CD4-positive, alpha-beta T cell (primary cell): ENCODE measurements around the gene MOGAT2. TPM values are rescaled to one million over a fixed set of nuclear protein-coding genes. Genes with fewer than 3 reads are reported as not detected.
A peak's percentile ranks its signal among the peaks of the same experiment; 100 is the strongest.

Experiments
- ATAC-seq: fragments of 200-7000 bp; cut with Tn5 transposase; one replicate; pipeline ENCODE4 v1.10.0; 2022; ENCODE audit warnings: mild to moderate bottlenecking; ENCODE audit not compliant: poor library complexity
- CTCF ChIA-PET: fragments of 350-600 bp; sonication (Branson Sonifier 250); formaldehyde crosslinking; loops from one replicate; lab custom pipeline; 2021; ENCODE audit warnings: antibody characterized with exemption, inconsistent platforms; lab: Charles Lee
- POLR2A ChIA-PET: fragments of 350-600 bp; sonication (Branson Sonifier 250); formaldehyde crosslinking; loops from one replicate; lab custom pipeline; 2021; ENCODE audit warnings: antibody characterized with exemption, inconsistent platforms; lab: Charles Lee
- DNase-seq, 14 experiments: peaks; one replicate each; pipeline ENCODE4 v3.0.0-alpha.2; 2013 to 2020; ENCODE audit warnings: mixed read lengths in 2 of 14
- H3K27ac ChIP-seq, 2 donors: one replicate each; pipeline versions ENCODE4 v1.5.1 to v1.7.0; 2013; ENCODE audit warnings: low read length in 2 of 2, low read depth in 1 of 2, mild to moderate bottlenecking in 1 of 2
- H3K27me3 ChIP-seq, 2 experiments: 1 replicate in 1 of 2; 2 replicates in 1 of 2; pipeline versions ENCODE4 v1.6.1 to v1.7.0; 2013; ENCODE audit warnings: low read length in 2 of 2, control low read depth in 1 of 2, mild to moderate bottlenecking in 1 of 2, moderate library complexity in 1 of 2; ENCODE audit not compliant: insufficient read depth in 2 of 2, control insufficient read depth in 1 of 2
- H3K36me3 ChIP-seq: one replicate; pipeline ENCODE4 v1.6.1; 2013; ENCODE audit warnings: low read length, control low read depth; ENCODE audit not compliant: insufficient read depth
- H3K4me1 ChIP-seq: one replicate; pipeline ENCODE4 v1.6.1; 2013; ENCODE audit warnings: low read length, control low read depth; ENCODE audit not compliant: insufficient read depth
- H3K4me3 ChIP-seq: one replicate; pipeline ENCODE4 v1.5.1; 2013; ENCODE audit warnings: mild to moderate bottlenecking, low read length, moderate library complexity
- H3K9me3 ChIP-seq, 2 experiments: 1 replicate in 1 of 2; 2 replicates in 1 of 2; pipeline versions ENCODE4 v1.6.1 to v1.7.0; 2013; ENCODE audit warnings: low read length in 2 of 2, mild to moderate bottlenecking in 2 of 2, control low read depth in 1 of 2, moderate library complexity in 1 of 2; ENCODE audit not compliant: control insufficient read depth in 1 of 2, insufficient read depth in 1 of 2
- H3K27ac Mint-ChIP-seq: one replicate; pipeline ENCODE4 v1.8.0; 2020; ENCODE audit warnings: mixed read lengths
- H3K27me3 Mint-ChIP-seq: one replicate; pipeline ENCODE4 v1.8.0; 2021; ENCODE audit warnings: mixed read lengths
- H3K36me3 Mint-ChIP-seq: one replicate; pipeline ENCODE4 v1.8.0; 2021; ENCODE audit warnings: low read depth, mixed read lengths
- H3K4me1 Mint-ChIP-seq: one replicate; pipeline ENCODE4 v1.8.0; 2021; ENCODE audit warnings: low read depth, mixed read lengths
- H3K4me3 Mint-ChIP-seq: one replicate; pipeline ENCODE4 v1.8.0; 2020; ENCODE audit warnings: mild to moderate bottlenecking, mixed read lengths
- H3K9me3 Mint-ChIP-seq: one replicate; pipeline ENCODE4 v1.8.0; 2020; ENCODE audit warnings: mixed read lengths
- CTCF ChIP-seq: fragments of 200-600 bp; IDR thresholded peaks from one replicate; pipeline ENCODE4 v1.8.0; 2022; ENCODE audit warnings: antibody characterized with exemption, mild to moderate bottlenecking
- intact Hi-C, 2 experiments: fragments of 100-400 bp; cut with DNase I in 1 of 2; cut with micrococcal nuclease in 1 of 2; formaldehyde crosslinking; loops; one replicate each; pipeline versions ENCODE4 v1.15.1 to v1.9.0; 2023 to 2025; cut with DNase I, micrococcal nuclease
- total RNA-seq, 174 experiments: library from RNA in 2 of 174; stranded (reverse) in 2 of 174; gene quantifications; one replicate each; pipeline ENCODE4 v1.2.3 and lab custom pipeline; 2021 to 2026

MOGAT2 gene
- total RNA-seq, 2 experiments from 2014 or later: not detected

- Mint-ChIP-seq H3K27ac (no peak overlapping the region), H3K36me3 (no peaks in the 10 kb centered on the region), H3K9me3 (no peaks in the 10 kb centered on the region), H3K27me3 (no peaks in the 10 kb centered on the region), H3K4me1 (no peaks in the 10 kb centered on the region), H3K4me3 (no peak overlapping the region)
- H3K9me3 ChIP-seq: no peaks in the 10 kb centered on the region
- no peaks in the 10 kb centered on the region for H3K4me1 ChIP-seq
- ATAC-seq: no peak
- peak in 1 of 14 experiments; percentile 2 for DNase-seq
- no peak overlapping the region for H3K4me3 ChIP-seq
- peaks cover 0 to 5% of the 10 kb centered on the region in 2 experiments for H3K27me3 ChIP-seq
- ChIA-PET CTCF (interaction anchor here (1.3 kb wide), 1 partner anchor 8 kb away, joined by 3 read pairs; no protein-coding TSS in a partner anchor), POLR2A (no interaction called here)
- intact Hi-C loops: no loop called here
- no peak overlapping the region for H3K27ac ChIP-seq
- no peak for TF ChIP-seq CTCF
- no peaks in the 10 kb centered on the region for H3K36me3 ChIP-seq
Measured at GRCh38 chr11:75714211-75714610, 3.4 kb upstream of the MOGAT2 start.

GRCh38 chr11:75715688-75716087, 1.9 kb upstream of the MOGAT2 start:
- no peaks in the 10 kb centered on the region for H3K9me3 ChIP-seq
- H3K27ac Mint-ChIP-seq: no peak overlapping the region
- no peaks in the 10 kb centered on the region for H3K27me3 Mint-ChIP-seq
- H3K4me1 Mint-ChIP-seq: no peaks in the 10 kb centered on the region
- no peak overlapping the region for H3K4me3 ChIP-seq
- H3K36me3 Mint-ChIP-seq: no peaks in the 10 kb centered on the region
- no peak for TF ChIP-seq CTCF
- no peak for DNase-seq
- intact Hi-C loops: no loop called here
- H3K4me3 Mint-ChIP-seq: no peak overlapping the region
- H3K4me1 ChIP-seq: no peaks in the 10 kb centered on the region
- CTCF ChIA-PET: no interaction called here
- no peak for ATAC-seq
- peaks cover 0 to 5% of the 10 kb centered on the region in 2 experiments for H3K27me3 ChIP-seq
- POLR2A ChIA-PET: no interaction called here
- no peaks in the 10 kb centered on the region for H3K36me3 ChIP-seq
- no peak overlapping the region for H3K27ac ChIP-seq
- no peaks in the 10 kb centered on the region for H3K9me3 Mint-ChIP-seq

- Histone ChIP-seq H3K9me3 (no peaks in the 10 kb centered on the region), H3K27ac (no peak overlapping the region), H3K4me3 (no peak overlapping the region), H3K4me1 (no peaks in the 10 kb centered on the region), H3K36me3 (no peaks in the 10 kb centered on the region), H3K27me3 (peaks cover 0 to 5% of the 10 kb centered on the region in 2 experiments)
- TF ChIP-seq CTCF: no peak
- POLR2A ChIA-PET: no interaction called here
- DNase-seq (no peak), ATAC-seq (no peak)
- intact Hi-C loops: no loop called here
- Mint-ChIP-seq H3K27ac (no peak overlapping the region), H3K4me3 (no peak overlapping the region), H3K27me3 (no peaks in the 10 kb centered on the region), H3K36me3 (no peaks in the 10 kb centered on the region), H3K9me3 (no peaks in the 10 kb centered on the region), H3K4me1 (no peaks in the 10 kb centered on the region)
- CTCF ChIA-PET: no interaction called here
Measured at GRCh38 chr11:75716659-75717058, 979 bp upstream of the MOGAT2 start.
